Stimulated activated CD4-positive, alpha-beta T cell treated with anti-CD3 and anti-CD28 coated beads, Interleukin-15, amount 100 ng/mL, for 48 hours (primary cell): ENCODE measurements around the gene SLC25A25.

Experiments
- DNase-seq, 2 donors: peaks; one replicate each; pipeline ENCODE4 v3.0.0-alpha.2; 2020; ENCODE audit warnings: low read depth in 2 of 2

SLC25A25 gene

DNA sequence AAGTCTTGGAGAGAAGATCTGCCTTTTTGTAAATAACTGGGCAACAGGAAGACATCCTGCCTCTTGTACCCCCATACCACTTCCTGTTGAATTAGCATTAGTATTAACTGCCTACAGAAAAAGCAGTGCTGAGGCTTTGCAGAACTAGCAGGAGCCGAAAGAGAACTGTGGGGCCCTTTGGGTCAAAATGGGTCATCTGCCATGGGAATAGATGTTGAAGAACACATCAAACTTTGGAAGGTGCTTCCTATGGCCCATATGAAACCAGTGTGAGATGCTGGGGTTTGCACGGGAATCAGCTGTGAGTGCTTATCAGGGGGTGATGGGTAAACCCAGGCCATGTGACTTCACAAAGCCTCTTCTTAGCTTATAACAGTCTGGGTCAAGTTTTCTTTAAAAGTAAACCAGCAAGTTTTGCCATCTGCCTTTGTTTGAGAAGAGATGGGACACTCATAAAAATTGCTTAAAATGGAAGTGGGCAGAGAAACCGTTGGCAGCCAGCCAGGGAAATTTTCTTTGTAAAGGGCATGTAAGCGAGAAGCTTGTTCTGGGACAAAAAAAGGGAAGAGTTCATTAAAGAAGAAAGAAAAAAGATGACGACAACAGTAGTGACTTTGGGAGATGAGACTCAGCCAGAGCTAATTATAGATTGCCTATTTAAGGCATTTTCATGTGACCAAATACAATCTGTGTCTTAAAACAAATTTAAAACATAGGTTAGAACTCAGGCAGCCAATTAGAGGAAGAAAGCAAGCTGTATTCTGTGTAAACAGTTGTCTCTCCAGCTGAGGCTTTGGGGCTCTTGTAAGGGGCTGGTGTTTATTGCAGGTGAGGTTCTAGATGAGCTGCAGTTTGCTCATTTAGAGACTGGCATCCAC lies 4.4 kb downstream of the SLC25A25 start:
- DNase-seq: peak in 1 of 2 donors; percentile 32

- DNase-seq: no peak
These were observed 5.3 kb downstream of the SLC25A25 start for GRCh38 chr9:128073253-128073886.

GRCh38 chr9:128077847-128078503 lies 9.9 kb downstream of the SLC25A25 start:
- DNase-seq: no peak

DNA sequence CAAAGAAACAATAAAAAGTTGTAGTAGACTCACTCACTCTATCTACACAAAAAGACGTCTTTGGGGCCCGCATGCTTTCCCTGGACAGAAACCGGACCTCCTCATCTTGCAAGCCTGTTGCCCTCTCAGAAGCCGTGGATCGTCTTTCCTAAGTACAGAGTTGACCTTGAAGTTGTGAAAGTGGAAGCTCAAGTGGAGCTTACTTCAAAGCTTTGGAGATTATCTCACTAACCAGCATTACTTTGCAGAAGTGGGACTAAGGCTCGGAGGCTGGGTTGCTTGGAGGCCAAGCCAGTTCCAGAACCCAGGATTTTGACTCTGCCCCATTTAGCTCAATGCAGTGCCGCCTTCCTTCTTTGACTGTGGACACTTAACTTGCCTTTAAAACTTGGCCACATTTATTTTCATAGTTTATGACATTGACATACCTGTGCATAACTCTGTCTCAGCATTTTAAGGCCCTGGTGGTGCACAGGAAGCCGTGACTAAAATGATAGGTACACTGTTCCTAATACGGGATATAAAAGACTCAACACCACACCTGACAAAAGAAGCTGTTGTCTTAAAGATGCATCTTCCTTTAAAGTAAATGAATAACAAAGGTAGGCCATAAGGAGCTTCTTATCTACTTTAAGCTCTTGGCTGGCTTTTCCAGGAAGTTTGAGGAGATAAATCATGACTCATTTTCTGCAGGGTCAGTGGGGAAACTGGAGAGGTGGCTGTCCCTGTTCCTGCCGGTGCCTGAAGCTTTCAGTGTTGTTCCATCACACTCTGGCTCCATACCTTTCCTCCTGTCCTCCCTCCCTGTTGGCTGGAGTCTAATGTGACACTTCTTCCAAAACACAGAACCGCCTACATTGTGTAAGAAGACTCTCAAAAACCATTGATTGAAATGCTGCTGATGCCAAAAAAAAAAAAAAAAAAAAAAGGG lies 10.7 kb downstream of the SLC25A25 start:
- no peak for DNase-seq

DNA sequence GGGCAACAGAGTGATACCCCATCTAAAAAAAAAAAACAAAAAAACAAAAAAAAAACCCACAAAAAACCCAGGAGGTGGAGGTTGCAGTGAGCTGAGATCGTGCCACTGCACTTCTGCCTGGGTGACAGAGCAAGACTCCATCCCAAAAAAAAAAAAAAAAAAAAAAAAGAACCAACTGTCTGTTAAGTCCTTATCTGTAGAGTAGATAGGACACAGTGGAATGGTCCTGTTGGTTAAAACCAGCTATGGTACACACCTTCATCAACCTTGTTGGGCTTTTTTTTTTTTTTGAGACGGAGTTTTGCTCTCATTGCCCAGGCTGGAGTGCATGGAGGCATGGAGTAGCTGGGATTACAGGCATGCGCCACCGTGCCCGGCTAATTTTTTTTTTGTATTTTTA lies 12.2 kb downstream of the SLC25A25 start:
- DNase-seq: no peak

GRCh38 chr9:128081056-128081455 lies 13.0 kb downstream of the SLC25A25 start:
- DNase-seq: no peak

- DNase-seq: no peak
These were observed 14.1 kb downstream of the SLC25A25 start for GRCh38 chr9:128082151-128082550.

DNA sequence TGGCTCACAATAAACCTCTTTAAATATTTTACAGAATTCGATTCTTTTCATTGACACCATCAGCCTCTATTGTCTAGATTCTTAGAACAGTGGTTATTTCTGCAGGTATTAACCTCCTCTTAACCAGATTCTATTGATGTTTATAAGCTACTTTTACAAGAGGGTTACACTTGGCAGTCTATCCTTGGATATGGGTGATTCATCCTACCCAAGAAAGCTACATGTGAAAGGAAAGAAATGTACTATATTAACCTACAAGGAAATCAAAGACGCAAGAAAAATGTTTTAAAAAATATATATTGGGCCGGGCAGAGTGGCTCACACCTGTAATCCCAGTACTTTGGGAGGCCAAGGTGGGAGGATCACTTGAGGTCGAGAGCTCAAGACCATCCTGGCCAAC lies 16.7 kb downstream of the SLC25A25 start:
- no peak for DNase-seq

- DNase-seq: no peak
These were observed 17.9 kb downstream of the SLC25A25 start for GRCh38 chr9:128085943-128086342.

GRCh38 chr9:128087262-128087661 lies 19.2 kb downstream of the SLC25A25 start:
- DNase-seq: no peak

DNA sequence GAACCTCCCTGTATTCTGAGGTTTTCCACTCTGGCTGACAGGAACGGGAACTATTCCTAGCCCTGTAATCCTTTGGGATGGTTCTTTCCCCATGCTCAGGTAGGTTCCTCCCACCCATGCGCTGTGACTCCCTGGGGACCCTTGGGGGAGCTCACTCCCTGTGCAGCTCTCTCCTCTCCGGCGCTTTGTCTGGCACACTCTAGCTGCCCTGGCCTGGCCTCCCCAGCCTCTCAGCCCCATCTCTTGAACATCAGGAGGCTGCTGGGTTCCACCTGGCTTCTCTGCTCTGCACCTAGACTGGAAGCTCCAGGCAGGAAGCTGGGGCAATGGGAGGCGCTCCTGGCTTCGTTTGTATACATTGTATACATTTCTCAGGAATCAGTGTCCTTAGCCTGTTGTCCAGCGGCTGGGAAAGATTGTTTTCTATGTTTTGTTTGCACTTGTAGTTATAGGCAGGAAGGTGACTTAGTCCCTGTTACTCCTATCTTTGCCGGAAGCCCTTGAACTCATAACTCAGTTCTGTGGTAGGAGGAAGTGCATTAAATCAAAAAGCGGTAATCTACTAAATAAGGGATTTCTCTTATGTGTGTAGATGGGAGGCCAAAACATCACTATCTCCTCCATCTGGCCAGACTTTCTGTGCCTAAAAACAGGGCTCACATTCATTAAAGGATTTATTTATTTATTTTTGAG lies 20.4 kb downstream of the SLC25A25 start:
- no peak for DNase-seq

- no peak for DNase-seq
These were observed 21.3 kb downstream of the SLC25A25 start for GRCh38 chr9:128089299-128089698.

GRCh38 chr9:128091144-128091543 lies 23.1 kb downstream of the SLC25A25 start:
- no peak for DNase-seq

DNA sequence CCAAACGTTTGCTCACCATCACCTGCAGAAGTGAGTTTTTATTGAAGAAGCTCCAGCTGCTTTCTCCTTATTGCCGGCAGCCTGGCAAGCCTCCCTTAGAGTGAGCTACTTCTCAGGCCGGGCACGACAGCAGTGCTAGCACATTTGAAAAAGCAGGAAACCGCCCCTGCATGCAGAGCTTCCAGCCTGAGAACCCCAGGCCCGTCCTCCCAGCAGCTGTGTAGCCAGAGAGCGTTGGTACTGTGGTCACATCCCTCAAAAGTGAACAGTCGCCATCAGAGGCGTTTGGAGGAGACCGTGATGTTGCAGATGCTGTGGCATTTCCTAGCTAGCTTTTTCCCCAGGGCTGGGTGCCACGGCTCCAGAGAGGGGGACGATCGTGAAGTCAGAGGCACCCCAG lies 23.5 kb downstream of the SLC25A25 start:
- no peak for DNase-seq

GRCh38 chr9:128092199-128092977 lies 24.4 kb downstream of the SLC25A25 start:
- DNase-seq: no peak

- no peak for DNase-seq
These were observed 25.0 kb downstream of the SLC25A25 start for GRCh38 chr9:128093011-128093410.

GRCh38 chr9:128094166-128094949 lies 26.3 kb downstream of the SLC25A25 start:
- peak; percentile 73 to 82 for DNase-seq

- DNase-seq: no peak
These were observed 27.0 kb downstream of the SLC25A25 start for GRCh38 chr9:128094950-128095544.
